Endothelial cell of umbilical vein (primary cell): ENCODE results near the gene PIP5K1C. TPM values are rescaled to one million over a fixed set of nuclear protein-coding genes. Genes with fewer than 3 reads are reported as not detected.
"Not testable (repeated sequence)": the region's sequence is repeated elsewhere in the genome, so short reads cannot be mapped to it uniquely, and the experiment has no call there.

Experiments
- BruUV-seq: library from RNA; stranded (reverse); fragments of 400-500 nt; replicated peaks from 2 replicates; lab custom pipeline; 2021; lab: Mats Ljungman, UMichigan
- CTCF ChIA-PET: fragments of 300-600, 350-600 bp; sonication (Branson Sonifier 250); formaldehyde crosslinking; loops from one replicate; lab custom pipeline; 2021; ENCODE audit warnings: antibody characterized with exemption, inconsistent platforms; lab: Charles Lee
- POLR2A ChIA-PET: fragments of 300-600, 350-600 bp; sonication (Branson Sonifier 250); formaldehyde crosslinking; loops from one replicate; lab custom pipeline; 2021; ENCODE audit warnings: antibody characterized with exemption, inconsistent platforms; lab: Charles Lee
- DNase-seq: peaks from one replicate; pipeline ENCODE4 v3.0.0-alpha.2; 2011; ENCODE audit warnings: low read depth, low spot score
- FAIRE-seq: peaks from 2 replicates; lab custom pipeline; 2011; peaks lifted over from hg19 to GRCh38; lab: Jason Lieb, UNC
- H2AFZ ChIP-seq: 2 replicates; pipeline ENCODE4 v1.6.0; 2012; ENCODE audit warnings: low read depth, low read length, control low read depth, inconsistent platforms
- H3K27ac ChIP-seq: 2 replicates; pipeline ENCODE4 v1.5.1; 2011; ENCODE audit warnings: low read depth, mild to moderate bottlenecking, control low read depth, low read length, moderate library complexity; ENCODE audit not compliant: insufficient read depth
- H3K27me3 ChIP-seq, 2 experiments: 2 replicates each; pipeline versions ENCODE4 v1.6.0 to v1.6.1; 2011; ENCODE audit warnings: low read length in 2 of 2, mixed read lengths in 1 of 2; ENCODE audit not compliant: control insufficient read depth in 2 of 2, insufficient read depth in 2 of 2
- H3K36me3 ChIP-seq, 2 experiments: 2 replicates in 1 of 2; 3 replicates in 1 of 2; pipeline ENCODE4 v1.5.1; 2011; ENCODE audit warnings: low read length in 2 of 2, mild to moderate bottlenecking in 1 of 2, moderate library complexity in 1 of 2; ENCODE audit not compliant: control insufficient read depth in 2 of 2, insufficient read depth in 2 of 2; ENCODE audit errors: extremely low read depth in 1 of 2
- H3K4me1 ChIP-seq: 3 replicates; pipeline ENCODE4 v1.5.1; 2011; ENCODE audit warnings: mild to moderate bottlenecking, low read length; ENCODE audit not compliant: control insufficient read depth, insufficient read depth; ENCODE audit errors: extremely low read depth
- H3K4me2 ChIP-seq: 2 replicates; pipeline ENCODE4 v1.6.1; 2011; ENCODE audit warnings: low read length, control low read depth, mixed read lengths; ENCODE audit not compliant: insufficient read depth
- H3K4me3 ChIP-seq, 3 experiments: fragments of 200-600 bp in 1 of 3; sonication (generic), shearing (Covaris generic) in 1 of 3; replicated peaks in 1 of 3; 2 replicates each; pipeline ENCODE4 v1.5.1; 2011 to 2016; ENCODE audit warnings: control low read depth in 3 of 3, low read length in 3 of 3, mild to moderate bottlenecking in 2 of 3, inconsistent platforms in 1 of 3, low read depth in 1 of 3, moderate library complexity in 1 of 3; ENCODE audit not compliant: insufficient read depth in 1 of 3
- H3K79me2 ChIP-seq: 2 replicates; pipeline ENCODE4 v1.6.0; 2012; ENCODE audit warnings: low read length, inconsistent platforms; ENCODE audit not compliant: control insufficient read depth, insufficient read depth
- H3K9ac ChIP-seq: replicated peaks from 2 replicates; pipeline ENCODE3; 2011; ENCODE audit warnings: low read length, control low read depth; ENCODE audit not compliant: insufficient read depth; ENCODE audit errors: extremely low read depth
- H3K9me1 ChIP-seq: replicated peaks from 3 replicates; pipeline ENCODE4 v1.6.0; 2011; ENCODE audit warnings: mild to moderate bottlenecking, low read length; ENCODE audit not compliant: control insufficient read depth, insufficient read depth; ENCODE audit errors: extremely low read depth
- H3K9me3 ChIP-seq: replicated peaks from 2 replicates; pipeline ENCODE4 v1.5.1; 2012; ENCODE audit warnings: low read length, inconsistent platforms; ENCODE audit not compliant: control insufficient read depth, insufficient read depth
- H4K20me1 ChIP-seq: replicated peaks from 2 replicates; pipeline ENCODE3; 2011; ENCODE audit warnings: mild to moderate bottlenecking, low read length; ENCODE audit not compliant: control insufficient read depth, insufficient read depth; ENCODE audit errors: extremely low read depth
- CTCF ChIP-seq, 2 donors: IDR thresholded peaks; 1 replicate in 1 of 2; 2 replicates in 1 of 2; pipeline ENCODE4 v1.5.1; 2011; ENCODE audit warnings: low read length in 2 of 2, mild to moderate bottlenecking in 2 of 2, moderate library complexity in 2 of 2, control low read depth in 1 of 2, inconsistent platforms in 1 of 2, low read depth in 1 of 2; ENCODE audit not compliant: insufficient read depth in 1 of 2; ENCODE audit errors: extremely low read depth in 1 of 2
- EZH2 ChIP-seq: IDR thresholded peaks from 2 replicates; pipeline ENCODE4 v1.6.1; 2012; ENCODE audit warnings: borderline replicate concordance, low read depth, mild to moderate bottlenecking, moderate library complexity, low read length, inconsistent platforms; ENCODE audit not compliant: severe bottlenecking
- FOS ChIP-seq: IDR thresholded peaks from 2 replicates; pipeline ENCODE4 v1.6.1; 2011; ENCODE audit warnings: mild to moderate bottlenecking, low read length, moderate library complexity, borderline replicate concordance; ENCODE audit not compliant: insufficient read depth
- GATA2 ChIP-seq: IDR thresholded peaks from 2 replicates; pipeline ENCODE4 v1.7.0; 2011; ENCODE audit warnings: low read depth, mild to moderate bottlenecking, moderate library complexity, mixed read lengths, low read length; ENCODE audit not compliant: insufficient read length, insufficient read depth
- JUN ChIP-seq: IDR thresholded peaks from 2 replicates; pipeline ENCODE4 v1.6.1; 2011; ENCODE audit warnings: borderline replicate concordance, low read depth; ENCODE audit not compliant: insufficient read length, insufficient read depth
- MAX ChIP-seq: IDR thresholded peaks from 2 replicates; pipeline ENCODE4 v1.6.1; 2011; ENCODE audit not compliant: insufficient read depth, insufficient read length
- MYC ChIP-seq: IDR thresholded peaks from one replicate; pipeline ENCODE4 v1.6.1; 2011; ENCODE audit warnings: mild to moderate bottlenecking, low read depth, low read length
- POLR2A ChIP-seq: IDR thresholded peaks from 2 replicates; pipeline ENCODE4 v1.6.1; 2012; ENCODE audit warnings: low read depth, mild to moderate bottlenecking, control low read depth, low read length
- POLR2AphosphoS5 ChIP-seq: IDR thresholded peaks from 2 replicates; pipeline ENCODE4 v1.6.1; 2012; ENCODE audit warnings: low read depth, mild to moderate bottlenecking, control low read depth, low read length, moderate library complexity; ENCODE audit not compliant: insufficient read depth
- dilution Hi-C: fragments of 300-500 bp; cut with MboI; formaldehyde crosslinking; loops from one replicate; pipeline ENCODE4 v1.15.0; 2019; ENCODE audit warnings: low sequenced_read_pairs; ENCODE audit not compliant: extremely low pct_ligation_motif_present
- intact Hi-C: fragments of 100-400 bp; cut with micrococcal nuclease; formaldehyde crosslinking; loops from one replicate; pipeline ENCODE4 v1.10.0; 2022
- polyA plus RNA-seq, 4 experiments: library from polyadenylated mRNA; depleted of rRNA in 3 of 4; stranded (reverse) in 3 of 4; unstranded in 1 of 4; fragments of >200 nt; gene quantifications; 2 replicates each; pipeline versions ENCODE4 v1.2.1 to v1.2.3, GENCODE V29; 2011 to 2012; ENCODE audit warnings: missing spikeins in 1 of 4
- total RNA-seq: library from RNA; stranded (reverse); gene quantifications from 2 replicates; pipeline ENCODE4 v1.2.3, GENCODE V29; 2021

The PIP5K1C gene
- total and polyA plus RNA-seq, 2 donors (not counting 3 experiments of a cell fraction or from before 2014, with no cell fraction given), result 31.6 to 79.5 TPM

- Histone ChIP-seq H3K36me3 (peaks cover 0 to 19% of the 10 kb centered on the region in 2 experiments), H3K9ac (no peak overlapping the region), H2AFZ (no peak overlapping the region), H3K4me1 (peaks cover 2% of the 10 kb centered on the region), H3K9me3 (no peaks in the 10 kb centered on the region), H3K27me3 (no peaks in the 10 kb centered on the region), H3K4me3 (no peak overlapping the region), H3K9me1 (no peaks in the 10 kb centered on the region), H3K79me2 (peaks cover 2% of the 10 kb centered on the region), H4K20me1 (no peaks in the 10 kb centered on the region), H3K4me2 (no peak overlapping the region), H3K27ac (no peak overlapping the region)
- intact Hi-C loops (no loop called here), dilution Hi-C loops (no loop called here)
- DNase-seq, result no peak
- FAIRE-seq, result no peak
- no TSS peak for BruUV-seq
- CTCF ChIA-PET, result no interaction called here
- POLR2A ChIA-PET, result no interaction called here
- TF ChIP-seq POLR2AphosphoS5, result no peak
- no peak for TF ChIP-seq MYC
- no peak for TF ChIP-seq MAX
- TF ChIP-seq JUN, result no peak
- no peak for TF ChIP-seq CTCF (IDR thresholded peaks at IDR 0.05; ENCODE audit: extremely low read depth in 1 of 2, insufficient read depth in 1 of 2, low read depth in 1 of 2, low read length in 2 of 2)
- TF ChIP-seq POLR2A, result no peak
- TF ChIP-seq EZH2, result no peak
- no peak for TF ChIP-seq GATA2
- TF ChIP-seq FOS, result no peak
These were observed 69.0 kb downstream of the PIP5K1C start for GRCh38 chr19:3631053-3631861.

DNA sequence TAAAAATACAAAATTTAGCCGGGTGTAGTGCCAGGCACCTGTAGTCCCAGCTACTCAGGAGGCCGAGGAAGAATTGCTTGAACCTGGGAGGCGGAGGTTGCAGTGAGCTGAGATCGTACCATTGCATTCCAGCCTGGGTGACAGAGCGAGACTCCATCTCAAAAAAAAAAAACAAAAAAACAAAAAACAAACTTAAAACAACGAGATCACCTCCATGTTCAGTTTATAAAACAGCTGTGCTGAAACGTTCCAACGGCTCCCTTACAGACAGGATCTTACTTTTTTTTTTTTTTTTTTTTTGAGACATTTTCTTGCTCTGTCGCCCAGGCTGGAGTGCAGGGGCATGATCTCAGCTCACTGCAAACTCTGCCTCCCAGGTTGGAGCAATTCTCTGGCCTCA lies 71.5 kb downstream of the PIP5K1C start:
- H3K9me1 ChIP-seq, DNase-seq, H2AFZ ChIP-seq, FAIRE-seq, H3K27me3 ChIP-seq, H3K4me3 ChIP-seq, H3K9ac ChIP-seq, H3K27ac ChIP-seq, H3K4me2 ChIP-seq, dilution Hi-C loops, H3K9me3 ChIP-seq, H4K20me1 ChIP-seq, BruUV-seq: not testable (repeated sequence)
- ChIA-PET CTCF (interaction anchor here (1.1 kb wide), 1 partner anchor 16 kb away, joined by 3 read pairs; no protein-coding TSS in a partner anchor), POLR2A (interaction anchor here (0.7 kb wide), 1 partner anchor 68 kb away, joined by 4 read pairs; no protein-coding TSS in a partner anchor)
- intact Hi-C loops, result loop anchor here (10.0 kb wide), 1 partner anchor 76 kb away; the partner anchor contains the start of genes PIP5K1C and TJP3
- peaks cover 0 to 19% of the 10 kb centered on the region in 2 experiments for H3K36me3 ChIP-seq
- peaks cover 18% of the 10 kb centered on the region for H3K79me2 ChIP-seq
- H3K4me1 ChIP-seq, result peaks cover 14% of the 10 kb centered on the region
